ENCODE measurements around the gene ACVR1B. TPM values are rescaled to one million over a fixed set of nuclear protein-coding genes. Genes with fewer than 3 reads are reported as not detected.

Gene ACVR1B
- total and polyA plus RNA-seq, 5 experiments from 2014 or later = 1.2 to 12.6 (median 2.3) TPM

GRCh38 chr12:52024845-52025230 is 73.3 kb downstream of the ACVR1B start:
- peak overlapping the region; percentile 79 to 97 (median 88) for H3K4me3 Mint-ChIP-seq
- ATAC-seq = no peak
- no peaks in the 10 kb centered on the region for H3K27me3 Mint-ChIP-seq
- peaks cover 26 to 49% (median 44%) of the 10 kb centered on the region in 4 donors for H3K4me1 Mint-ChIP-seq
- H3K27ac Mint-ChIP-seq = peak overlapping the region; percentile 84 to 97 (median 94)
- POLR2A ChIA-PET = interaction anchor here (0.6 to 9.4 kb wide), 15 partner anchors 10 to 656 kb away, joined by 3 to 153 read pairs (median 7); partner anchors contain the start of genes ATG101, NR4A1 and TAMALIN
- no peaks in the 10 kb centered on the region for H3K9me3 Mint-ChIP-seq
- peak in 1 of 10 donors; percentile 44 for DNase-seq
- no peaks in the 10 kb centered on the region for H3K36me3 Mint-ChIP-seq

- ATAC-seq (no peak), DNase-seq (no peak)
- no peaks in the 10 kb centered on the region for H3K27me3 Mint-ChIP-seq
- peak overlapping the region in 9 of 10 donors; percentile 33 to 97 (median 92) for H3K27ac Mint-ChIP-seq
- POLR2A ChIA-PET = interaction anchor here (0.9 to 9.4 kb wide), 11 partner anchors 10 to 59 kb away, joined by 3 to 153 read pairs (median 13); partner anchors contain the start of genes ATG101, NR4A1 and TAMALIN
- no peaks in the 10 kb centered on the region for H3K36me3 Mint-ChIP-seq
- peak overlapping the region in 3 of 10 donors; percentile 18 to 97 (median 44) for H3K4me3 Mint-ChIP-seq
- H3K9me3 Mint-ChIP-seq = no peaks in the 10 kb centered on the region
- H3K4me1 Mint-ChIP-seq = peaks cover 13 to 36% (median 31%) of the 10 kb centered on the region in 4 donors
These were observed 74.8 kb downstream of the ACVR1B start for GRCh38 chr12:52026263-52026662.

DNA sequence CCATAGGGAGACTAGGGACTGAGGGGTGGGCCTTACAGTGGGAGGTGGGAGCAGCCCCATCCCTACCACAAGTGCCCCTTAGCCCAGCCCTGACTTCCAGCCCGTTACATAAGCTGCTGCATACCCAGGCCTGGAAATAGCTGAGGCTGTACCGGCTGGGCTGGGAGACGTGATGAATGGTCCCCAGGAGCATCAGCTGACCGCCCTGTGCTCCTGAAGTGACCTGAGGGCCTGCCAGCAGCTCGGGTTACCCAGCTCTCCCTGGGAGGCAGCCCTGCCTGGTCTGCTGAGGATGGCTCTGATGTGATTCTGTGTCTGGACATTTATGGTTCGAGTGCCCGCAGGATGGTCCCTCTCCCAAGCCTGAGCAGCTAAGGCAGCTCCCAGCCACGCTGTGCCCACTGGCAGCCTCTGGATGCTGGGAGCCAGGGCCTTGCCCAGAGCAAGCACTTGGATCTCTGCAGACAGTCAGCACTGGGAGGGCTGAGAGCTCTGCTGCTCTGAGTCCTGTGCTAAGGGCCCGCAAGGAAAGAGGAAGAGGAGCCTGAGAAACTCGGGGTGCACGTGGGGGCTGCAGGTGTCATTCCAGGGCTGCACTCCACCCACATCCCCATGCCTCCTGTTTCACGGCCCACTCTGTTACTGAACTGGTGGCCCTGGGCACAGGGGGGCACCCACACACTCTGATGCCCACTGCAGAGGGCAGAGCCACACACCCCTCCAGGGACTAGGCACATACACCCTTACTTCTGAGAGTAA is 75.8 kb downstream of the ACVR1B start:
- Mint-ChIP-seq H3K9me3 (no peaks in the 10 kb centered on the region), H3K27ac (no peak overlapping the region), H3K36me3 (no peaks in the 10 kb centered on the region), H3K27me3 (no peaks in the 10 kb centered on the region), H3K4me1 (peaks cover 13 to 41% (median 31%) of the 10 kb centered on the region in 4 donors), H3K4me3 (no peak overlapping the region)
- no peak for DNase-seq
- POLR2A ChIA-PET = interaction anchor here (0.9 to 2.6 kb wide), 3 partner anchors 9 to 41 kb away, joined by 3 to 15 read pairs (median 10); partner anchors contain the start of gene NR4A1
- no peak for ATAC-seq

GRCh38 chr12:52029685-52030084 is 78.2 kb downstream of the ACVR1B start:
- Mint-ChIP-seq H3K4me3 (no peak overlapping the region), H3K36me3 (no peaks in the 10 kb centered on the region), H3K27me3 (no peaks in the 10 kb centered on the region), H3K27ac (no peak overlapping the region), H3K9me3 (no peaks in the 10 kb centered on the region), H3K4me1 (peaks cover 19 to 47% (median 36%) of the 10 kb centered on the region in 4 donors)
- ATAC-seq = no peak
- POLR2A ChIA-PET = interaction anchor here (0.6 to 1.1 kb wide), 4 partner anchors 38 to 61 kb away, joined by 3 to 4 read pairs (median 4); no protein-coding TSS in a partner anchor
- no peak for DNase-seq

GRCh38 chr12:52032446-52032803 is 80.9 kb downstream of the ACVR1B start:
- H3K4me3 Mint-ChIP-seq = peak overlapping the region; percentile 64 to 86 (median 76)
- no peaks in the 10 kb centered on the region for H3K36me3 Mint-ChIP-seq
- H3K9me3 Mint-ChIP-seq = no peaks in the 10 kb centered on the region
- H3K27ac Mint-ChIP-seq = peak overlapping the region; percentile 10 to 99 (median 94)
- no peak for DNase-seq
- H3K4me1 Mint-ChIP-seq = peaks cover 12 to 45% (median 33%) of the 10 kb centered on the region in 4 donors
- POLR2A ChIA-PET = interaction anchor here (1.0 to 2.1 kb wide), 8 partner anchors 9 to 49 kb away, joined by 3 to 14 read pairs (median 7); partner anchors contain the start of genes ATG101 and NR4A1
- H3K27me3 Mint-ChIP-seq = no peaks in the 10 kb centered on the region
- ATAC-seq = peak in 1 of 2 donors; percentile 9

DNA sequence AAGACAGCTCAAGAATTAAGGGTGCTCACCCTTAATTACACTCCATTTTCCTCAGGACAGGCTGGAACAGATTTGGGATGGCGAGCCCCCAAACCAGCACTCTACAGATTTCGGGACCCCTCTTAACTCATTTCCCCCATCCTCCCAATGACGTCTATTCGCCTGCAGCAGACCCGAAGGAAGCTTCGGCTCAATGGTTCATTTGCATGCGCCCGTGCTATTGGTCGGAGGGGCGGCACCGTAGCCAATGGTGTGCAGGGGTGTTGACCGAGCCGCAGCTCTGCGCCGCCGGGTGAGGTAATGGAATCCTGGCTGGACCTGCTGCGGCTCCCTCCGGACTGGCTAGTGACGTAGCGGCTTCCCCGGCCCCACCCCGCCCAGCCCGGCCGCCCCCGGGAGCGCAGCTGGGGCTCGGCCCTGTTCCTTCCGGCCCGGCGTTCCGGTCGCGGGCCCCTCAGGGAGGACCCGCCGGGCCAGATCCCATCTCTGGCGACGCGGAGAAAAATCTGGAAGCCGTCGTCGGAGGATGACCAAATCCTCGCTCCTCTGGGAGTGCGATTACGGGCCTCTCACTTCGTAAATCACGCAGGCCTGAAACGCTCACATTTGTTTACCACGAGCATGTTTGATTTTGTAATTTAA is 81.4 kb downstream of the ACVR1B start:
- no peaks in the 10 kb centered on the region for H3K27me3 Mint-ChIP-seq

DNA sequence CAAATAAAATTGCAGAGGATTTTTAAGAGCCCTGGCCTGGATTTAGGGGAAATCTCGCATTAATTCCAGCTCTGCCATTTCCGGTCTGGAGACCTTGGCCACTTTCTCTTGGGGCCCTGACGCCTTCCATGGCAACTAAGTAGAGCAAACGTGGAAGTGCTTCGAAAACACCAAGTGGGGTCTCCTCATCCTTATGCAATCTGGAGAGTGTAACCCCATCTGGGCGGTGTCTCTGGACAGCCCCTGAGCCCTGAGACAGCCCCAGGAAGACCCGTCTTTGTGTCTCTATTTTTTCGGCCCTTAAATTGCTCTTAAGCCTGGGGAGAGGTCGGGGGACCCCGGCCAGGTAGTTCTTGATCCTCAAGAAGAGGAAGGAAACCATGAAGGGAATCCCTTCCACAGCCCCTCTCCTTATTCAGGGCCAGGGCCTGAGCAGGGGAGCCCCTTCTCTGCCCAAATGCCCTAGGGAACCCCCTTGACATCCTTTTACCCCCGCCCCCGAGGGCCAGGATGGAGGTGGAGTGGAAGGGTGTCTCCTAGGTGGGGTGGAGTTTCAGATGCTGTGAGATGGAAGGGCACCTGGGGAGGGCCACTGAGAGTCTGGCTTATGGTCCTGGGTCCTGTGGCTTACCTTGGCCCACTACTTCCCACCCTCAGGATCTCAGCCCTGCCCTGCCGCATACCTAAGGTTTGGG is 82.1 kb downstream of the ACVR1B start:
- H3K36me3 Mint-ChIP-seq = no peaks in the 10 kb centered on the region
- peaks cover 16 to 51% (median 35%) of the 10 kb centered on the region in 4 donors for H3K4me1 Mint-ChIP-seq
- POLR2A ChIA-PET = interaction anchor here (1.0 to 2.1 kb wide), 6 partner anchors 8 to 47 kb away, joined by 3 to 14 read pairs (median 9); partner anchors contain the start of genes ATG101 and NR4A1
- H3K27me3 Mint-ChIP-seq = no peaks in the 10 kb centered on the region
- H3K27ac Mint-ChIP-seq = peak overlapping the region; percentile 63 to 99 (median 89)
- no peaks in the 10 kb centered on the region for H3K9me3 Mint-ChIP-seq
- DNase-seq (no peak), ATAC-seq (no peak)
- H3K4me3 Mint-ChIP-seq = peak overlapping the region; percentile 64 to 86 (median 81)

More for the DNA sequence above, 81.4 kb downstream of the ACVR1B start:
- Mint-ChIP-seq H3K9me3 (no peaks in the 10 kb centered on the region), H3K27ac (peak overlapping the region; percentile 63 to 99 (median 94)), H3K36me3 (no peaks in the 10 kb centered on the region), H3K4me1 (peaks cover 12 to 44% (median 33%) of the 10 kb centered on the region in 4 donors), H3K4me3 (peak overlapping the region; percentile 64 to 86 (median 84))
- DNase-seq (peak; percentile 72 to 94 (median 82)), ATAC-seq (peak; percentile 80 to 83)
- POLR2A ChIA-PET = interaction anchor here (1.0 to 2.1 kb wide), 8 partner anchors 8 to 48 kb away, joined by 3 to 14 read pairs (median 7); partner anchors contain the start of genes ATG101 and NR4A1

DNA sequence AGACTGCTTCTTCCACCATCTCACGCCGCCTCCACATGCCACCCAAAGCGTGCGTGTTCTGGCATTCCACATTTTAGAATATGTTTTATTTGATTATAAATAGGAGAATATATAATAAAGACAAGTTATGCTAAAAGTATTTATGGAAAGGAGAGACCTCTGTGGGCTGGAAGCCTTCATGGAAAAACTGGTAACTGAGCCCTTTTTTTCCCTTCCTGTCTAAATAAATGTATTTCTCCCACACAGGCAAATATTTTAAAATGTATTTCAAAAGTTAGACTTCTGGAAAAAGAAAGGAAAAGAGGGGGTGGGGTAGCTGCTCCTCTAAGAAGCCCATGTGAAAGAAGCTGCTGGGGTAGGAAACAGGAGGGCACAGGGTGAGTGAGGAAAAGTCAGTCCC is 83.7 kb downstream of the ACVR1B start:
- Mint-ChIP-seq H3K9me3 (no peaks in the 10 kb centered on the region), H3K27ac (peak overlapping the region in 7 of 10 donors; percentile 24 to 86 (median 79)), H3K4me3 (peak overlapping the region in 3 of 10 donors; percentile 7 to 57 (median 20)), H3K36me3 (no peaks in the 10 kb centered on the region), H3K27me3 (no peaks in the 10 kb centered on the region), H3K4me1 (peaks cover 19 to 65% (median 44%) of the 10 kb centered on the region in 4 donors)
- POLR2A ChIA-PET = interaction anchor here (1.4 kb wide), 1 partner anchor 10 kb away, joined by 4 read pairs; no protein-coding TSS in a partner anchor
- DNase-seq = no peak
- ATAC-seq = no peak

GRCh38 chr12:52035926-52036325 is 84.4 kb downstream of the ACVR1B start:
- peak overlapping the region in 9 of 10 donors; percentile 75 to 90 (median 84) for H3K27ac Mint-ChIP-seq
- no peaks in the 10 kb centered on the region for H3K9me3 Mint-ChIP-seq
- peak overlapping the region; percentile 52 to 78 (median 72) for H3K4me3 Mint-ChIP-seq
- ATAC-seq = no peak
- no peak for DNase-seq
- POLR2A ChIA-PET = interaction anchor here (1.1 to 1.9 kb wide), 6 partner anchors 9 to 35 kb away, joined by 3 to 5 read pairs (median 4); partner anchors contain the start of gene NR4A1
- H3K36me3 Mint-ChIP-seq = no peaks in the 10 kb centered on the region
- H3K4me1 Mint-ChIP-seq = peaks cover 19 to 72% (median 48%) of the 10 kb centered on the region in 4 donors
- no peaks in the 10 kb centered on the region for H3K27me3 Mint-ChIP-seq

GRCh38 chr12:52036587-52037171 is 85.2 kb downstream of the ACVR1B start:
- H3K27ac Mint-ChIP-seq = peak overlapping the region in 9 of 10 donors; percentile 52 to 90 (median 82)
- peaks cover 20 to 79% (median 53%) of the 10 kb centered on the region in 4 donors for H3K4me1 Mint-ChIP-seq
- H3K27me3 Mint-ChIP-seq = no peaks in the 10 kb centered on the region
- peak overlapping the region; percentile 52 to 78 (median 72) for H3K4me3 Mint-ChIP-seq
- DNase-seq = peak; percentile 74 to 93 (median 88)
- no peaks in the 10 kb centered on the region for H3K36me3 Mint-ChIP-seq
- H3K9me3 Mint-ChIP-seq = no peaks in the 10 kb centered on the region
- POLR2A ChIA-PET = interaction anchor here (1.0 to 1.9 kb wide), 6 partner anchors 9 to 34 kb away, joined by 3 to 5 read pairs (median 4); partner anchors contain the start of gene NR4A1
- peak; percentile 59 to 74 for ATAC-seq

- peak overlapping the region in 6 of 10 donors; percentile 36 to 89 (median 60) for H3K27ac Mint-ChIP-seq
- no peaks in the 10 kb centered on the region for H3K27me3 Mint-ChIP-seq
- ATAC-seq (peak; percentile 1 to 13), DNase-seq (no peak)
- peak overlapping the region in 9 of 10 donors; percentile 10 to 79 (median 57) for H3K4me3 Mint-ChIP-seq
- H3K4me1 Mint-ChIP-seq = peaks cover 26 to 80% (median 58%) of the 10 kb centered on the region in 4 donors
- no peaks in the 10 kb centered on the region for H3K36me3 Mint-ChIP-seq
- POLR2A ChIA-PET = interaction anchor here (1.0 to 1.9 kb wide), 4 partner anchors 12 to 33 kb away, joined by 3 to 5 read pairs (median 4); no protein-coding TSS in a partner anchor
- H3K9me3 Mint-ChIP-seq = no peaks in the 10 kb centered on the region
These were observed 85.9 kb downstream of the ACVR1B start for GRCh38 chr12:52037248-52037861.
